Bronchus fibroblast of lung (primary cell): ENCODE measurements around the gene PTDSS2. TPM values are rescaled to one million over a fixed set of nuclear protein-coding genes. Genes with fewer than 3 reads are reported as not detected.

ENCODE experiments used
- total RNA-seq: library from RNA; depleted of rRNA; stranded (reverse); fragments of >200 nt; gene quantifications from 2 replicates; pipeline ENCODE4 v1.2.3, GENCODE V29; 2015

PTDSS2 gene
- total RNA-seq: 32.4 and 33.9 TPM in 2 replicates

GRCh38 chr11:449889-450808 lies at the start of gene PTDSS2:
PTDSS2 (plus strand) TSS chr11:450279; CDS start chr11:450456, 177 bp downstream.

GRCh38 chr11:441418-442274 lies 8.4 kb upstream of the PTDSS2 start, which contains the start of gene ANO9:
ANO9 (minus strand) TSS chr11:442011; CDS start chr11:441926, 85 bp downstream.

GRCh38 chr11:506995-507726 lies 57.1 kb downstream of the PTDSS2 start, which contains the start of gene RNH1:
RNH1 (minus strand) TSS chr11:507242; CDS start chr11:502162, 5,080 bp downstream.

GRCh38 chr11:535519-536454 lies 85.7 kb downstream of the PTDSS2 start, which contains the start of gene HRAS:
HRAS (minus strand) TSS chr11:535576.

GRCh38 chr11:536841-537621 lies 87.0 kb downstream of the PTDSS2 start, which contains the start of gene LRRC56:
LRRC56 (plus strand) TSS chr11:537527; CDS start chr11:540685, 3,158 bp downstream.

Other genes with a start within 250 kb of the PTDSS2 start
- 32.9 and 33.6 TPM in 2 replicates for gene BET1L, start 242.9 kb upstream of the PTDSS2 start, total RNA-seq
- gene RIC8A, start 242.6 kb upstream of the PTDSS2 start, total RNA-seq: 102 and 127 TPM in 2 replicates
- 12.8 and 14.6 TPM in 2 replicates for gene SIRT3, start 213.9 kb upstream of the PTDSS2 start, total RNA-seq
- 126 and 140 TPM in 2 replicates for gene PSMD13, start 213.3 kb upstream of the PTDSS2 start, total RNA-seq
- gene NLRP6, start 171.9 kb upstream of the PTDSS2 start, total RNA-seq: not detected in 2 replicates
- 6.1 and 6.4 TPM in 2 replicates for gene PGGHG, start 161.2 kb upstream of the PTDSS2 start, total RNA-seq
- gene IFITM5, start 150.8 kb upstream of the PTDSS2 start, total RNA-seq: not detected in 2 replicates
- gene IFITM2, start 142.5 kb upstream of the PTDSS2 start, total RNA-seq: 317 and 338 TPM in 2 replicates
- 72.5 and 82.9 TPM in 2 replicates for gene IFITM1, start 136.2 kb upstream of the PTDSS2 start, total RNA-seq
- gene IFITM3, start 129.4 kb upstream of the PTDSS2 start, total RNA-seq: 256 and 282 TPM in 2 replicates
- gene B4GALNT4, start 80.8 kb upstream of the PTDSS2 start, total RNA-seq: 4.7 and 10.7 TPM in 2 replicates
- gene PKP3, start 56.1 kb upstream of the PTDSS2 start, total RNA-seq: 1.9 and 2.0 TPM in 2 replicates
- gene SIGIRR, start 35.3 kb upstream of the PTDSS2 start, total RNA-seq: 25.1 and 29.9 TPM in 2 replicates
- gene ANO9, start 8.3 kb upstream of the PTDSS2 start, total RNA-seq: under 0.01 TPM in 1 of 2 replicates, not detected in the other
- gene RNH1, start 57.0 kb downstream of the PTDSS2 start, total RNA-seq: 272 and 273 TPM in 2 replicates
- 53.1 and 65.7 TPM in 2 replicates for gene HRAS, start 85.3 kb downstream of the PTDSS2 start, total RNA-seq
- gene LRRC56, start 87.2 kb downstream of the PTDSS2 start, total RNA-seq: 0.30 and 0.34 TPM in 2 replicates
- 0.59 and 0.84 TPM in 2 replicates for gene LMNTD2, start 110.5 kb downstream of the PTDSS2 start, total RNA-seq
- 9.1 and 9.4 TPM in 2 replicates for gene RASSF7, start 110.7 kb downstream of the PTDSS2 start, total RNA-seq
- 18.1 and 20.5 TPM in 2 replicates for gene PHRF1, start 126.2 kb downstream of the PTDSS2 start, total RNA-seq
- gene IRF7, start 165.7 kb downstream of the PTDSS2 start, total RNA-seq: 11.1 and 16.3 TPM in 2 replicates
- not detected in 2 replicates for gene CDHR5, start 174.7 kb downstream of the PTDSS2 start, total RNA-seq
- not detected in 2 replicates for gene SCT, start 176.9 kb downstream of the PTDSS2 start, total RNA-seq
- gene DRD4, start 187.0 kb downstream of the PTDSS2 start, total RNA-seq: 0.15 TPM in 1 of 2 replicates, not detected in the other
- gene DEAF1, start 244.9 kb downstream of the PTDSS2 start, total RNA-seq: 20.7 and 27.2 TPM in 2 replicates
- 8.2 and 8.9 TPM in 2 replicates for gene TMEM80, start 245.5 kb downstream of the PTDSS2 start, total RNA-seq